SK-N-MC (cell line): Measurements from ENCODE around the gene MUC7.

Source experiments
- EZH2 ChIP-seq: fragments of 200-600 bp; sonication (generic); IDR thresholded peaks from one replicate; pipeline ENCODE4 v1.6.1; 2017; ENCODE audit warnings: antibody characterized with exemption
- FOXP2 ChIP-seq: optimal IDR thresholded peaks from 2 replicates; pipeline ENCODE3; 2011; ENCODE audit warnings: mild to moderate bottlenecking, moderate library complexity; ENCODE audit not compliant: insufficient read depth; ENCODE audit errors: extremely low read length, control extremely low read depth
- POLR2AphosphoS5 ChIP-seq: IDR thresholded peaks from 2 replicates; pipeline ENCODE4 v1.6.1; 2012; ENCODE audit warnings: mild to moderate bottlenecking, low read depth, low read length, borderline replicate concordance

DNA sequence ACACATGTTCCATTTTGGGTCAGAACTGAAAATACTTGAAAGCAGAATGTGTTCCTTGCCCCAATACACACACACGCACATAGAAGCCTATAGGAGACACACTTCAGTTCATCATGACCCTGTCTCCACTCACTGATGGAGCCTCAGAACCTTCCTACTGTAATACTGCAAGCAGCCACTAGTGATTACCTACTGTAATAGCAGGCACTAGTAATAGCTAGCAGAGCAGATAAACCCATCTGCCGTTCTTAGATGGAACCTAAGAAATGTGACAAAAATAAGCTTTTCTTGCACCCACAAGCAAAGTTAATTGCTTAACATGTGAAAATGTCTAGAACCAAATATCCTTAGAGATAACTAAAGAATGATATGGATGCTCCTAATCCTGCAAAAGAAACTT lies 60.0 kb downstream of the MUC7 start:
- no peak for TF ChIP-seq POLR2AphosphoS5
- TF ChIP-seq EZH2 = no peak
- TF ChIP-seq FOXP2 = no peak
